Osteocyte (in vitro differentiated cells): ENCODE results near the gene ACSL5. TPM values are rescaled to one million over a fixed set of nuclear protein-coding genes. Genes with fewer than 3 reads are reported as not detected.

ENCODE experiments used
- DNase-seq: peaks from one replicate; pipeline ENCODE4 v3.0.0; 2021; ENCODE audit warnings: mixed read lengths; ENCODE audit not compliant: unreplicated experiment; ENCODE audit errors: extremely low spot score
- H3K27ac Mint-ChIP-seq: one replicate; pipeline ENCODE4 v1.8.0; 2021; ENCODE audit warnings: mild to moderate bottlenecking, mixed read lengths; ENCODE audit not compliant: unreplicated experiment
- H3K27me3 Mint-ChIP-seq: one replicate; pipeline ENCODE4 v1.8.0; 2021; ENCODE audit warnings: mixed read lengths; ENCODE audit not compliant: unreplicated experiment
- H3K36me3 Mint-ChIP-seq: one replicate; pipeline ENCODE4 v1.8.0; 2021; ENCODE audit warnings: mixed read lengths; ENCODE audit not compliant: unreplicated experiment
- H3K4me1 Mint-ChIP-seq: one replicate; pipeline ENCODE4 v1.8.0; 2021; ENCODE audit warnings: mixed read lengths; ENCODE audit not compliant: unreplicated experiment
- H3K4me3 Mint-ChIP-seq: one replicate; pipeline ENCODE4 v1.8.0; 2021; ENCODE audit warnings: mild to moderate bottlenecking, moderate library complexity, mixed read lengths; ENCODE audit not compliant: unreplicated experiment
- H3K9me3 Mint-ChIP-seq: one replicate; pipeline ENCODE4 v1.8.0; 2021; ENCODE audit warnings: mixed read lengths; ENCODE audit not compliant: unreplicated experiment
- total RNA-seq: library from RNA; stranded (reverse); gene quantifications from 2 replicates; pipeline ENCODE4 v1.2.1, GENCODE V29; 2021
- TF ChIP-seq, protein P1 (sequence below): fragments of 200-600 bp; sonication (generic); IDR thresholded peaks from 2 replicates; pipeline ENCODE4 v1.5.0; 2021; ENCODE audit warnings: antibody characterized with exemption, mild to moderate bottlenecking, moderate library complexity

The ACSL5 gene
- total RNA-seq, 1 donor from 2014 or later: 0.46 TPM

DNA sequence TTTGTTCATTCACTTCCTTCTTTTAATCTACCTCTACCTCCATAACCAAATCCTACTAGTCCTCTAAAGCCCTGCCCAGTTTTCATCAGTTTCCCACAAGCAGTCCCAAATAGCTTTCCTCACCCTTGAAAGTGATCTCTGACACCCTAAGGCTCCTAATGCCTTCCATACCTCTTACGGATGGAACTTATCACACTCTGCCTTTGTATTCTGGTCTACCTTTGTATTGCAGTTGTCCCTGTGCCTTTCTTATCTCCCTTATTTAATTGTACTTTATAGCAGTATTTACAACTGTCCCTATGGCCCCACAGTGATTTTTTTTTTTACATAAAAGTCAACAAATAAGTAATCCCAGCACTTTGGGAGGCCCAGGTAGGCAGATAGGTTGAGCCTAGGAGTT is 33.8 kb downstream of the ACSL5 start:
- TF ChIP-seq, protein P1, sequence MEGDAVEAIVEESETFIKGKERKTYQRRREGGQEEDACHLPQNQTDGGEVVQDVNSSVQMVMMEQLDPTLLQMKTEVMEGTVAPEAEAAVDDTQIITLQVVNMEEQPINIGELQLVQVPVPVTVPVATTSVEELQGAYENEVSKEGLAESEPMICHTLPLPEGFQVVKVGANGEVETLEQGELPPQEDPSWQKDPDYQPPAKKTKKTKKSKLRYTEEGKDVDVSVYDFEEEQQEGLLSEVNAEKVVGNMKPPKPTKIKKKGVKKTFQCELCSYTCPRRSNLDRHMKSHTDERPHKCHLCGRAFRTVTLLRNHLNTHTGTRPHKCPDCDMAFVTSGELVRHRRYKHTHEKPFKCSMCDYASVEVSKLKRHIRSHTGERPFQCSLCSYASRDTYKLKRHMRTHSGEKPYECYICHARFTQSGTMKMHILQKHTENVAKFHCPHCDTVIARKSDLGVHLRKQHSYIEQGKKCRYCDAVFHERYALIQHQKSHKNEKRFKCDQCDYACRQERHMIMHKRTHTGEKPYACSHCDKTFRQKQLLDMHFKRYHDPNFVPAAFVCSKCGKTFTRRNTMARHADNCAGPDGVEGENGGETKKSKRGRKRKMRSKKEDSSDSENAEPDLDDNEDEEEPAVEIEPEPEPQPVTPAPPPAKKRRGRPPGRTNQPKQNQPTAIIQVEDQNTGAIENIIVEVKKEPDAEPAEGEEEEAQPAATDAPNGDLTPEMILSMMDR: no peak
- Mint-ChIP-seq H3K4me3 (no peak overlapping the region), H3K27me3 (peaks cover 22% of the 10 kb centered on the region), H3K27ac (no peak overlapping the region), H3K9me3 (no peaks in the 10 kb centered on the region), H3K36me3 (no peaks in the 10 kb centered on the region), H3K4me1 (no peaks in the 10 kb centered on the region)
- DNase-seq: no peak

DNA sequence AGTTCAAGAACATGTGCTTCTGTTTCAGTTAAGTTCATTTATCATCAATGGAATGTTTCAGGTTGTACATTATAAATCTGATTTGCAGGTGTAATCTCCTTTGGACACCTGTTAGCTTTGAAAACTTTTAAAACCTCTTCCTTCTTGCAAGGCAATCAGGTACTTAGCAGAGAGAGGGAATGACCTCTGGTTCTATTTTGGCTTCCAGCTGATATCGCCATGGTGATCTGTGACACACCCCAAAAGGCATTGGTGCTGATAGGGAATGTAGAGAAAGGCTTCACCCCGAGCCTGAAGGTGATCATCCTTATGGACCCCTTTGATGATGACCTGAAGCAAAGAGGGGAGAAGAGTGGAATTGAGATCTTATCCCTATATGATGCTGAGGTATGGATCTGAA is 35.4 kb downstream of the ACSL5 start:
- H3K36me3 Mint-ChIP-seq: no peaks in the 10 kb centered on the region
- H3K27me3 Mint-ChIP-seq: peaks cover 20% of the 10 kb centered on the region
- H3K4me1 Mint-ChIP-seq: no peaks in the 10 kb centered on the region
- no peak overlapping the region for H3K27ac Mint-ChIP-seq
- H3K9me3 Mint-ChIP-seq: no peaks in the 10 kb centered on the region
- TF ChIP-seq, protein P1: no peak
- no peak for DNase-seq
- no peak overlapping the region for H3K4me3 Mint-ChIP-seq

GRCh38 chr10:112409755-112410154 is 35.8 kb downstream of the ACSL5 start:
- Mint-ChIP-seq H3K36me3 (no peaks in the 10 kb centered on the region), H3K9me3 (no peaks in the 10 kb centered on the region), H3K27ac (no peak overlapping the region), H3K4me3 (no peak overlapping the region), H3K4me1 (no peaks in the 10 kb centered on the region), H3K27me3 (peaks cover 19% of the 10 kb centered on the region)
- TF ChIP-seq, protein P1: no peak
- DNase-seq: no peak

DNA sequence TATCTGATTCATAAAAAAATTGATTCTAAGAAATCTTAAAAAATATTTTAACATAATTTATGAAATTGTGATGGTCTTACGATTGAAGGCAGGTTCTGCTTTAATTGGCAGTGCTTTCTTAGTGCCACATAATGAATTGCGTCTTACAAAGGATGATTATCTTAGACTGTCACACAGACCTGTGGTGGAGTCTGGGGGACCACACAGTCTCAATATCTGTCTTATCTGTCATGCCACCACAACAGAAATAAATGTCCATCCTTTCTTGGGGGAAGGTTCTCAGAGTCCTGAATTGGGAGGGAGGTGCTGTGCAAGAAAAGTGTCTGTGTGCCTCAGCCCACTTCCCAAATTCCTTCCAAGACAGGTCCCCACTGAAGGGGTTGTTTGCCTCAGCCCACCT is 38.8 kb downstream of the ACSL5 start:
- Mint-ChIP-seq H3K27ac (no peak overlapping the region), H3K4me1 (no peaks in the 10 kb centered on the region), H3K36me3 (no peaks in the 10 kb centered on the region), H3K4me3 (no peak overlapping the region), H3K9me3 (no peaks in the 10 kb centered on the region), H3K27me3 (peaks cover 17% of the 10 kb centered on the region)
- DNase-seq: no peak
- TF ChIP-seq, protein P1: no peak

GRCh38 chr10:112421731-112422130 is 47.8 kb downstream of the ACSL5 start:
- H3K27me3 Mint-ChIP-seq: no peaks in the 10 kb centered on the region
- H3K4me3 Mint-ChIP-seq: no peak overlapping the region
- no peak for DNase-seq
- H3K9me3 Mint-ChIP-seq: no peaks in the 10 kb centered on the region
- no peaks in the 10 kb centered on the region for H3K4me1 Mint-ChIP-seq
- H3K36me3 Mint-ChIP-seq: peaks cover 2% of the 10 kb centered on the region
- TF ChIP-seq, protein P1: no peak
- H3K27ac Mint-ChIP-seq: no peak overlapping the region
